HG02623 (cell line): Measurements from ENCODE around the gene RHBDD2.
A peak's percentile ranks its signal among the peaks of the same experiment; 100 is the strongest.
"Not testable (repeated sequence)": the region's sequence is repeated elsewhere in the genome, so short reads cannot be mapped to it uniquely, and the experiment has no call there.

Experiments used
- ATAC-seq: cut with Tn5 transposase; IDR thresholded peaks from one replicate; pipeline ENCODE4 v1.9.1; 2021; ENCODE audit warnings: moderate library complexity; ENCODE audit not compliant: unreplicated experiment

Gene RHBDD2

DNA sequence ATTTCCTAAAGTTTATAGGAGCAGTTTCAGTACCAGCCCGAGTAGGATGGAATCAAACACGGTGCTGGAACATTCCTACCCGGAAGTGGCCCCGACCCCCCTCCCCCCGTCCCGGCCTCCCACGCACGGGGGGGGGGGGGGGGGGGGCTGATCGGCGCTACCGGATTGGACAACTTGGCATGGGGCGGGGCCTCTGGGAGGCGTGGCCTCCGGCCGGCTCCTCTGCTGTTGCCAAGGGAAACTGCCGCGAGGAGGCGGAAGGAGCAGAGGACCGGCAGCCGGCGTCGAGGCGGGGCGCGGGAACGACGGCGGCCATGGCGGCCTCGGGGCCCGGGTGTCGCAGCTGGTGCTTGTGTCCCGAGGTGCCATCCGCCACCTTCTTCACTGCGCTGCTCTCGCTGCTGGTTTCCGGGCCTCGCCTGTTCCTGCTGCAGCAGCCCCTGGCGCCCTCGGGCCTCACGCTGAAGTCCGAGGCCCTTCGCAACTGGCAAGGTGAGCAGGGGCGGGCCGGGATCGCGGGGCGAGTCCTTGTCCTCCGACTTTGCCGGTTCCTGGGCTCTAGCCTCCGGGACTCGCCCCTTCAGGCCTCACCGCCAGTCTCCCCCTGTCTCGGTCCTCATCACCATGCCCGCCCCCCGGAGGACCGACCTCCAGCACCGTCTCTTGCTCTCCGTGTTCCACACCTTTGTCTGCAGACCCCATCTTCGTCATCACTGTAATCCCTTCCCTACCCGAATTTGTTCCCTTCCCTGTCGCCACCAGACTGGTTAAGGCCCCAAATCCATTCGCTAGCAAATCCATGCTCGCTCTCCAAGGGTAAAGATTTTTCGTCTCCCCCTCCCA is at the start of gene RHBDD2:
RHBDD2 (plus strand) TSS at position 266 of the 843 bp plus-strand sequence; CDS start at position 315, 49 bp downstream.
- peak; percentile 97 for ATAC-seq

DNA sequence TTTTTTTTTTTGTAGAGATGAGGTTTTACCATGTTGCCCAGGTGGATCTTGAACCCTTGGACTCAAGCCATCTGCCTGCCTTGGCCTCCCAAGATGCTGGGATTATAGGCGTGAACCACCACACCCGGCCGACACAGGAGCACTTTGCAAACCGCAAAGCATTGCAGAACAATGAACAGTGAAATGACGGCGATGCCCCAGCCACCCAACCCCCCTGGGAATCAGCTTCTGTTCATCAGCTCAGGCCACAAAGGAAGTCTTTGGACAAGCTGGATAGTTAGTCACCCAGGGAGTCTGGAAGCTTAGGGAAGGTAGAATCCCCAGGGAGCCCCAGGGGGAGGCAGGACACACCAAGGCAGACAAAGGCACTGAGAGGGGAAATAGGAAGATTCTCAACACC is 49.2 kb upstream of the RHBDD2 start:
- ATAC-seq: not testable (repeated sequence)

DNA sequence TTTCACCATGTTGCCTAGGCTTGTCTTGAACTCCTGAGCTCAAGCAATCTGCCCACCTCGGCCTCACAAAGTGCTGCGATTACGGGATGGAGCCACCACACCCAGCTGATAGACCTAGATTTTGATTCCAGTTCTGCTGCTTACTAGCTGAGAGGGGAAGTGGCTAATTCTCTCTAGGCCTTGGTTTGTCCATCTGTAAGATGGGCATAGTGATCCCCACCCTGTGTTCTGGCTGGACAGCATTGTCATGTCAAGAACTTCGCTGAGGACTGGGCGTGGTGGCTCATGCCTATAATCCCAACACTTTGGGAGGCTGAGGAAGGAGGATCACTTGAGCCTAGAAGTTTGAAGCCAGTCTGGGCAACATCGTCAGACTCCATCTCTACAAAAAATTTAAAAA is 47.9 kb upstream of the RHBDD2 start:
- no peak for ATAC-seq

DNA sequence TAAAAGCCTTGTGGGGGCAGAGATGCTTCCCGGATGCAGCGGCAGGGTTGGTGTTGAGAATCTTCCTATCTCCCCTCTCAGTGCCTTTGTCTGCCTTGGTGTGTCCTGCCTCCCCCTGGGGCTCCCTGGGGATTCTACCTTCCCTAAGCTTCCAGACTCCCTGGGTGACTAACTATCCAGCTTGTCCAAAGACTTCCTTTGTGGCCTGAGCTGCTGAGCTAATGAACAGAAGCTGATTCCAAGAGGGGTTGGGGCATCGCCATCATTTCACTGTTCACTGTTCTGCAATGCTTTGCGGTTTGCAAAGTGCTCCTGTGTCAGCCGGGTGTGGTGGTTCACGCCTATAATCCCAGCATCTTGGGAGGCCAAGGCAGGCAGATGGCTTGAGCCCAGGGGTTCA is 45.2 kb upstream of the RHBDD2 start:
- not testable (repeated sequence) for ATAC-seq

- ATAC-seq: no peak
Measured at GRCh38 chr7:75835688-75836285, 43.0 kb upstream of the RHBDD2 start.

- no peak for ATAC-seq
Measured at GRCh38 chr7:75836798-75837197, 42.0 kb upstream of the RHBDD2 start.

GRCh38 chr7:75838281-75838930 is 40.4 kb upstream of the RHBDD2 start:
- not testable (repeated sequence) for ATAC-seq

GRCh38 chr7:75840029-75840428 is 38.8 kb upstream of the RHBDD2 start:
- no peak for ATAC-seq

DNA sequence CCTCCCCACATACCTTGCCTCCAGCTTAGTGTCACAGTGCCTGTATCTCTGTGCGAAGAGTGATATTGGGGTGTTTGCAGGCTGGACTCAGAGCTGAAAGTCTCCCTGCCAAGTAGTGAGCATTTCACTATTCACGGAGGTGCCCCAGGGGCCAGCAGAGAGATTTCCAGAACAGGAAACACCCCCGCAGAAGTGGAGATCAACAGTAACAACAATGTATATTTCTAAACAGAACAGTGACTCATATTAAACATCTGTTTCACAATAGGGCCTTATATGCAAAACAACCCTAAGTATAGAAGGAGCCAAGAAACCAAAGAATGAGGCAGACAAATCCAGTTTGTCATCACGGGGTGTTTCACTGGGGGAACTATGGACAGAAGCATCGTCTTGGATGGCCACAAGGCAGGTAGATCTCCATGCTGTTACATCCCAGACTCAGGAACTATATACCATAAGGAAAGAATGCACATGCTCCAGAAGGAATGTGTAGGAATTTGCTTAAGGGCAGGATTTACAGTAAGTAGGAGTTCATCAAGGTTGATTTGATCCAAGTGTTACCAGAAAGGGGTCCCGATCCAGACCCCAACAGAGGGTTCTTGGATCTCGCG is 35.9 kb upstream of the RHBDD2 start:
- ATAC-seq: peak; percentile 83

DNA sequence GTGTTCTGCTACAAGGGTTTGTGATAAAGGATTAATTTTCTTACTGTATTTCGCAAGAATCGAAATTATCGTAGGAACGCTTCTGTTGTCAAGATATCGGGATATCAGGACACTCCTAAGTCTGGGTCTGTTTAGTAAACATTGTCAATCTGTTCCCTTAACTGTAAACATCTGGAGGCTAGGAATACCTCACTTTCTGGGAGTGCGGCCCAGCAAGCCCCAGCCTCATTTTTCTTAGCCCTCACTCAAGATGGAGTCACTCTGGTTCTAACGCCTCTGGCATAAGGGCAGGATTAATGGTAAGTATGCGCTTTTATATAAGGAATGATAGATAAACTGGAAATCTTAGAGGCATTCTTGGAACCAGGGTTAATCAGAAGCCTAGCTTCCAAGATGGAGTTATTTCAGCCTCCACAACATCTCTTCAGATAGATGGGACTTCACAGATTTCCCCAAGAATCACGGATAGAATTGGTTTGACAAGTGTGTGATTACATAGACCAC is 35.2 kb upstream of the RHBDD2 start:
- ATAC-seq: no peak

GRCh38 chr7:75844158-75844557 is 34.7 kb upstream of the RHBDD2 start:
- ATAC-seq: no peak

DNA sequence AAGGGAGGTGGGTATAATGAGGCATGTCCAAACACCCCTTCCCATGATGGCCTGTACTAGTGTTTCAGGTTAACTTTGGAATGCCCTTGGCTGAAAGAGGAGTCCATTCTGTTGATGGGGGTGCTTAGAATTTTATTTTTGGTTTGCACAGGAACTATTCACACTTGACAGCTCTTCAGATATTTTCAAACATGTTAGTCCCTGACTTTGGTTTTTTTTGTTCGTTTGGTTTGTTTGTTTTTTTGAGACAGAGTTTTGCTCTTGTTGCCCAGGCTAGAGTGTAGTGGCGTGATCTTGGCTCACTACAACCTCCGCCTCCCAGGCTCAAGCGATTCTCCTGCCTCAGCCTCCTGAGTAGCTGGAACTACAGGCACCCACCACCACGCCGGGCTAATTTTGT is 33.7 kb upstream of the RHBDD2 start:
- ATAC-seq: not testable (repeated sequence)

GRCh38 chr7:75847707-75848106 is 31.1 kb upstream of the RHBDD2 start:
- no peak for ATAC-seq

DNA sequence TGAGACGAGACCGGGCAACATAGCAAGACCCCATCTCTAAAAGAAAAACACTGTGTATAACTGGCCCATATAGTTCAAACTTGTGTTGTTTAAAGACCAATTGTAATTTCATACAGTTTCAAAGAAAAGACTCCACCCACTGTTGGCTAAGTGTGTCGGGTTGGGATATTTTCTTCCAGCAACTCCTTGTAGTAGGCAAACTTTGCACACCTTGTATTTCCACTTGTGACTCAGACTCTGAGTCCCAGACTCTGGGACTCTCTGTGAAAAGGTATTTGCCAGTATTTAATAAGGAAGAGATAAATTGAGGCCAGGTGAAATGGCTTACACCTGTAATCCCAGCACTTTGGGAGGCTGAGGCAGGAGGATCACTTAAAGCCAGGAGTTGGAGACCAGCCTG is 29.3 kb upstream of the RHBDD2 start:
- ATAC-seq: no peak

- no peak for ATAC-seq
Measured at GRCh38 chr7:75850235-75850634, 28.6 kb upstream of the RHBDD2 start.

DNA sequence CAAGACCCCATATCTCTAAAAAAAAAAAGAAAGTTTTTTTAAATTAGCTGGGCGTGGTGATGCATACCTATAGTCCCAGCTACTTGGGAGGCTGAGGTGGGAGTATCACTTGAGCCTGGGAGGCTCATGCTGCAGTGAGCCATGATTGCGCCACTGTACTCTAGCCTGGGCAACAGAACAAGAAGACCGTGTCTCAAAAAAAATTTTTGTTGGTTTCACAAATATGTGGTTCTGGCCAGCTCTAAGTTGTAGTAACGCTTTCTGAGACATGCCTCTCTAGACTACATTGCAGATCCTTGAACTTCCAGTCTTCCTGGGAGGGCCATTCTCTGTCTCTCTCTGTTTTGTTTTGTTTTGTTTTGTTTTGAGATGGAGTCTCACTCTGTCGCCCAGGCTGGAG is 24.6 kb upstream of the RHBDD2 start:
- ATAC-seq: no peak

DNA sequence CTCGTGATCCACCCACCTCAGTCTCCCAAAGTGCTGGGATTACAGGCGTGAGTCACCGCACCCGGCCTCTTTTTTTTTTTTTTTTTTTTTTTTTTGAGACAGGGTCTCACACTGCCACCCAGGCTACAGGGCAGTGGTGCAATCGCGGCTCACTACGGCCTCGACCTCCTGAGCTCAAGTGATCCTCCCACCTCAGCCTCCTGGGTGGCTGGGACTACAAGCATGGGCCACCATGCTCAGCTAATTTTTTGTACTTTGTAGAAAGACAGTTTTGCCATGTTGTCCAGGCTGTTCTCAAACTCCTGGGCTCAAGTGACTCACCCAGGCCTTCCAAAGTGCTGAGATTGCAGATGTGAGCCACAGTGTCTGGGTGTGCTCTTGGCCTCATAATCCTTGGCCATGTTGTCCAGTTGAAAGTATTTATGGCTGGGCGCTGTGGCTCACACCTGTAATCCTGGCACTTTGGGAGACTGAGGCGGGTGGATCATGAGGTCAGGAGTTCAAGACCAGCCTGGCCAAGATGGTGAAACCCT is 24.0 kb upstream of the RHBDD2 start:
- not testable (repeated sequence) for ATAC-seq

GRCh38 chr7:75856536-75856935 is 22.3 kb upstream of the RHBDD2 start:
- no peak for ATAC-seq

GRCh38 chr7:75858410-75858809 is 20.4 kb upstream of the RHBDD2 start:
- no peak for ATAC-seq

GRCh38 chr7:75861636-75862035 is 17.2 kb upstream of the RHBDD2 start:
- ATAC-seq: no peak

- ATAC-seq: not testable (repeated sequence)
Measured at GRCh38 chr7:75864251-75864650, 14.6 kb upstream of the RHBDD2 start.
